HL-60 (cell line): Measurements from ENCODE around the gene CAPN9.

Source experiments
- GABPA ChIP-seq: IDR thresholded peaks from 2 replicates; pipeline ENCODE4 v1.6.1; 2012; ENCODE audit warnings: low read depth
- POLR2AphosphoS5 ChIP-seq: IDR thresholded peaks from 2 replicates; pipeline ENCODE4 v1.6.1; 2012; ENCODE audit warnings: low read depth
- TF ChIP-seq, protein P1 (sequence below): IDR thresholded peaks from one replicate; pipeline ENCODE4 v1.5.1; 2011; ENCODE audit warnings: low read length, control low read depth, inconsistent platforms; ENCODE audit not compliant: insufficient read depth
- TF ChIP-seq, protein P2 (sequence below): IDR thresholded peaks from 2 replicates; pipeline ENCODE4 v1.6.1; 2012; ENCODE audit warnings: low read depth; ENCODE audit not compliant: insufficient replicate concordance

DNA sequence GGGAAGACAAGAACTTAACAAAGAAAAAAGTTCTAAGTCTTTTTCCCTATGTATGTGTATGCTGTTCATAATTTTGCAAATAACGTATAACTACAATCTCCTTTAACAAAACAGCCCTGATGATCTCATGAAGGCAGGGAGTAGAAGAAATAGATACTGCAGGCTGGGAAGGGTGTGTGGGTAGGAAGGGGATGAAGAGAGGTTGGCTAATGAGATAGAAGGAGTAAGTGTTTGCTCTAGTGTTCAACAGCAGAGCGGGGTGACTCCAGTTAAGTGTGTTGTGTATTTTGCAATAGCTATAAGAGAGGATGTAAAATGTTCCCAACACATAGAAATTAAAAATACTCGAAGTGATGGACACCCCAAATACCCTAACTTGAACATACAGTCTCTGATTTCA lies 101.0 kb downstream of the CAPN9 start:
- TF ChIP-seq, protein P1, sequence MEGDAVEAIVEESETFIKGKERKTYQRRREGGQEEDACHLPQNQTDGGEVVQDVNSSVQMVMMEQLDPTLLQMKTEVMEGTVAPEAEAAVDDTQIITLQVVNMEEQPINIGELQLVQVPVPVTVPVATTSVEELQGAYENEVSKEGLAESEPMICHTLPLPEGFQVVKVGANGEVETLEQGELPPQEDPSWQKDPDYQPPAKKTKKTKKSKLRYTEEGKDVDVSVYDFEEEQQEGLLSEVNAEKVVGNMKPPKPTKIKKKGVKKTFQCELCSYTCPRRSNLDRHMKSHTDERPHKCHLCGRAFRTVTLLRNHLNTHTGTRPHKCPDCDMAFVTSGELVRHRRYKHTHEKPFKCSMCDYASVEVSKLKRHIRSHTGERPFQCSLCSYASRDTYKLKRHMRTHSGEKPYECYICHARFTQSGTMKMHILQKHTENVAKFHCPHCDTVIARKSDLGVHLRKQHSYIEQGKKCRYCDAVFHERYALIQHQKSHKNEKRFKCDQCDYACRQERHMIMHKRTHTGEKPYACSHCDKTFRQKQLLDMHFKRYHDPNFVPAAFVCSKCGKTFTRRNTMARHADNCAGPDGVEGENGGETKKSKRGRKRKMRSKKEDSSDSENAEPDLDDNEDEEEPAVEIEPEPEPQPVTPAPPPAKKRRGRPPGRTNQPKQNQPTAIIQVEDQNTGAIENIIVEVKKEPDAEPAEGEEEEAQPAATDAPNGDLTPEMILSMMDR: no peak
- TF ChIP-seq POLR2AphosphoS5: no peak
- TF ChIP-seq, protein P2, sequence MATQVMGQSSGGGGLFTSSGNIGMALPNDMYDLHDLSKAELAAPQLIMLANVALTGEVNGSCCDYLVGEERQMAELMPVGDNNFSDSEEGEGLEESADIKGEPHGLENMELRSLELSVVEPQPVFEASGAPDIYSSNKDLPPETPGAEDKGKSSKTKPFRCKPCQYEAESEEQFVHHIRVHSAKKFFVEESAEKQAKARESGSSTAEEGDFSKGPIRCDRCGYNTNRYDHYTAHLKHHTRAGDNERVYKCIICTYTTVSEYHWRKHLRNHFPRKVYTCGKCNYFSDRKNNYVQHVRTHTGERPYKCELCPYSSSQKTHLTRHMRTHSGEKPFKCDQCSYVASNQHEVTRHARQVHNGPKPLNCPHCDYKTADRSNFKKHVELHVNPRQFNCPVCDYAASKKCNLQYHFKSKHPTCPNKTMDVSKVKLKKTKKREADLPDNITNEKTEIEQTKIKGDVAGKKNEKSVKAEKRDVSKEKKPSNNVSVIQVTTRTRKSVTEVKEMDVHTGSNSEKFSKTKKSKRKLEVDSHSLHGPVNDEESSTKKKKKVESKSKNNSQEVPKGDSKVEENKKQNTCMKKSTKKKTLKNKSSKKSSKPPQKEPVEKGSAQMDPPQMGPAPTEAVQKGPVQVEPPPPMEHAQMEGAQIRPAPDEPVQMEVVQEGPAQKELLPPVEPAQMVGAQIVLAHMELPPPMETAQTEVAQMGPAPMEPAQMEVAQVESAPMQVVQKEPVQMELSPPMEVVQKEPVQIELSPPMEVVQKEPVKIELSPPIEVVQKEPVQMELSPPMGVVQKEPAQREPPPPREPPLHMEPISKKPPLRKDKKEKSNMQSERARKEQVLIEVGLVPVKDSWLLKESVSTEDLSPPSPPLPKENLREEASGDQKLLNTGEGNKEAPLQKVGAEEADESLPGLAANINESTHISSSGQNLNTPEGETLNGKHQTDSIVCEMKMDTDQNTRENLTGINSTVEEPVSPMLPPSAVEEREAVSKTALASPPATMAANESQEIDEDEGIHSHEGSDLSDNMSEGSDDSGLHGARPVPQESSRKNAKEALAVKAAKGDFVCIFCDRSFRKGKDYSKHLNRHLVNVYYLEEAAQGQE: no peak
- TF ChIP-seq GABPA: no peak
